CD8-positive, alpha-beta memory T cell (primary cell): ENCODE measurements around the gene BANF1. TPM values are rescaled to one million over a fixed set of nuclear protein-coding genes. Genes with fewer than 3 reads are reported as not detected.

Source experiments
- CTCF ChIA-PET: fragments of 350-600 bp; sonication (Branson Sonifier 250); formaldehyde crosslinking; loops from one replicate; lab custom pipeline; 2021; ENCODE audit warnings: antibody characterized with exemption; lab: Charles Lee
- POLR2A ChIA-PET: fragments of 350-600 bp; sonication (Branson Sonifier 250); formaldehyde crosslinking; loops from one replicate; lab custom pipeline; 2021; ENCODE audit warnings: antibody characterized with exemption; lab: Charles Lee
- DNase-seq, 5 donors: peaks; one replicate each; pipeline versions ENCODE4 v3.0.0 to v3.0.0-alpha.2; 2020 to 2022; ENCODE audit warnings: mixed read lengths in 1 of 5
- H3K27ac ChIP-seq: one replicate; pipeline ENCODE4 v1.7.0; 2013; ENCODE audit warnings: low read depth, mild to moderate bottlenecking, low read length, moderate library complexity
- H3K27me3 ChIP-seq: 2 replicates; pipeline ENCODE4 v1.7.0; 2013; ENCODE audit warnings: low read length, mild to moderate bottlenecking; ENCODE audit not compliant: insufficient read depth, poor library complexity, severe bottlenecking
- H3K36me3 ChIP-seq: 2 replicates; pipeline ENCODE4 v1.7.0; 2013; ENCODE audit warnings: mild to moderate bottlenecking, low read length, moderate library complexity; ENCODE audit not compliant: insufficient read depth
- H3K4me1 ChIP-seq: 2 replicates; pipeline ENCODE4 v1.7.0; 2013; ENCODE audit warnings: mild to moderate bottlenecking, low read length, moderate library complexity; ENCODE audit not compliant: insufficient read depth
- H3K4me3 ChIP-seq: 2 replicates; pipeline ENCODE4 v1.7.0; 2013; ENCODE audit warnings: mild to moderate bottlenecking, low read length
- H3K9me3 ChIP-seq: 2 replicates; pipeline ENCODE4 v1.7.0; 2013; ENCODE audit warnings: mild to moderate bottlenecking, low read length
- H3K27ac Mint-ChIP-seq, 8 donors: one replicate each; pipeline ENCODE4 v1.8.0; 2020 to 2021; ENCODE audit warnings: mixed read lengths in 8 of 8, mild to moderate bottlenecking in 6 of 8, inconsistent platforms in 3 of 8, moderate library complexity in 3 of 8
- H3K27me3 Mint-ChIP-seq, 2 donors: one replicate each; pipeline ENCODE4 v1.8.0; 2020 to 2021; ENCODE audit warnings: mixed read lengths in 2 of 2, mild to moderate bottlenecking in 1 of 2, moderate library complexity in 1 of 2
- H3K36me3 Mint-ChIP-seq, 3 donors: one replicate each; pipeline ENCODE4 v1.8.0; 2020 to 2021; ENCODE audit warnings: mixed read lengths in 3 of 3, inconsistent platforms in 1 of 3, mild to moderate bottlenecking in 1 of 3
- H3K4me1 Mint-ChIP-seq, 3 donors: one replicate each; pipeline ENCODE4 v1.8.0; 2020 to 2021; ENCODE audit warnings: mixed read lengths in 3 of 3, inconsistent platforms in 1 of 3, mild to moderate bottlenecking in 1 of 3
- H3K4me3 Mint-ChIP-seq, 7 donors: one replicate each; pipeline ENCODE4 v1.8.0; 2020 to 2021; ENCODE audit warnings: mixed read lengths in 7 of 7, mild to moderate bottlenecking in 6 of 7, moderate library complexity in 4 of 7, inconsistent platforms in 2 of 7
- H3K9me3 Mint-ChIP-seq, 5 donors: one replicate each; pipeline ENCODE4 v1.8.0; 2020 to 2022; ENCODE audit warnings: mixed read lengths in 5 of 5, mild to moderate bottlenecking in 3 of 5, moderate library complexity in 2 of 5, inconsistent platforms in 1 of 5
- polyA plus RNA-seq: library from polyadenylated mRNA; unstranded; fragments of 300-500 nt; fragmentation: Illumina TruSeq; gene quantifications from one replicate; pipeline ENCODE4 v1.2.3, GENCODE V29; 2021
- total RNA-seq, 2 experiments: library from RNA; stranded (reverse); gene quantifications; one replicate each; pipeline ENCODE4 v1.2.3, GENCODE V29; 2021

Gene BANF1
- total and polyA plus RNA-seq, 3 experiments from 2014 or later = 205 to 268 (median 264) TPM

DNA sequence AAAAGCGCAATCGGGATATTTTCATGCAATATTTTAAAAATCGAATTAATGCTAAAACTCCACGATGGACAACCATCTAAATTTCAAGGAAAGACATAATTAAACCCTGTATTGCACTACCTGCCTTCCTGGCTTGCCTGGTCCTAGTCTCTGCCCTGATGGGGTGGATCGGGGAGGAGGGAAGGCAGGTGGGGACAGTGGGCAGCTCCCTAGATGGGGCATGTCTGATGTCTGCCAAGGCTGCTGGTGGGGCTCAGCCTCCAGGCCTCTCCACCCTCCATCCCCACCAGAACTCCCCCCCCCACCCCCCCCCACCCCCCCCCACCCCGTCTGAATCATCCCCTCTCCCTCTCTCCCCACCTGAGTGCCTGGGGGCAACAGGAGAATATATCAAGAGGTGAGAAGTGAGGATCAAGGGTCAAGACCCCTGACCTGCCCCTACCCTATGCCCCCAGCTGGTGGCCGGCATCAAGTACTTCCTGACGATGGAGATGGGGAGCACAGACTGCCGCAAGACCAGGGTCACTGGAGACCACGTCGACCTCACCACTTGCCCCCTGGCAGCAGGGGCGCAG is 10.2 kb downstream of the BANF1 start:
- no peaks in the 10 kb centered on the region for H3K4me1 ChIP-seq
- no peak overlapping the region for H3K27ac Mint-ChIP-seq
- no peaks in the 10 kb centered on the region for H3K36me3 Mint-ChIP-seq
- no peak for DNase-seq
- H3K27me3 ChIP-seq = peaks cover 16% of the 10 kb centered on the region
- ChIA-PET POLR2A (no interaction called here), CTCF (interaction anchor here (1.2 to 5.6 kb wide), 2 partner anchors 9 to 10 kb away, joined by 4 to 22 read pairs; no protein-coding TSS in a partner anchor)
- peaks cover 16 to 28% of the 10 kb centered on the region in 2 donors for H3K27me3 Mint-ChIP-seq
- H3K4me1 Mint-ChIP-seq = no peaks in the 10 kb centered on the region
- H3K9me3 ChIP-seq = no peaks in the 10 kb centered on the region
- no peaks in the 10 kb centered on the region for H3K36me3 ChIP-seq
- H3K4me3 ChIP-seq = no peak overlapping the region
- no peaks in the 10 kb centered on the region for H3K9me3 Mint-ChIP-seq
- no peak overlapping the region for H3K27ac ChIP-seq
- no peak overlapping the region for H3K4me3 Mint-ChIP-seq

DNA sequence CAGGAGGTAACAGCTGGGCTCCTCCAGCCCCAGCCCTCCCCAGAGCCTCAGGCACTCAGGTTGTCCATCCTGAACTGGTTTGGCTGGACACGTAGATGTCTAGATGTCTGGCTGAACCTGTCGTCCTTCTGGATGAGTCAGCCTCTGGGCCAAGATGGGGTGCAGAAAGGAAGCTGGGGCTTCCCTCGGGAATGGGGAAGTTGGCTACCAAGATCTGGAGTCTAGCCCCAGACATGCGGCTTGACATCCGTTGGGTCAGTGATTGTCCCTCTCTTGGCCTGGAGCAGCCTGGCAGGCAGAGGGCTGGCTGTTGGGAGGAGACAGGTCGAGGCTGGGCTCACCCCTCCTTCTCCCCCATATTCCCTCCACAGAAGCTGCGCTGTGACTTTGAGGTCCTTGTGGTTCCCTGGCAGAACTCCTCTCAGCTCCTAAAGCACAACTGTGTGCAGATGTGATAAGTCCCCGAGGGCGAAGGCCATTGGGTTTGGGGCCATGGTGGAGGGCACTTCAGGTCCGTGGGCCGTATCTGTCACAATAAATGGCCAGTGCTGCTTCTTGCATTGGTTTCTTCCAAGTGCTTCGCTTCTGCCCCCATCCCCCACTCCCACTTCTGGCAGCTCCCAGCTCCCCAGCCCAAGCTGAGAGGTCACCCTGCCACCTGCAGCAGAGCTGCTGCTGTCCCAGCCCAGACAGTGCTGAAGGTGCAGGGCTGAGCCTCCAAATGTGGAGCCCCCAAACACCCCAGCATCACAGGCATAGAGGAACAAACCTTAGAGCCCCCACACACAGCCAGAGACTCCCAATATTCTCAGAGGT is 10.9 kb downstream of the BANF1 start:
- ChIA-PET POLR2A (no interaction called here), CTCF (interaction anchor here (1.2 to 5.6 kb wide), 2 partner anchors 9 to 10 kb away, joined by 4 to 22 read pairs; no protein-coding TSS in a partner anchor)
- Mint-ChIP-seq H3K27ac (no peak overlapping the region), H3K27me3 (peaks cover 16 to 28% of the 10 kb centered on the region in 2 donors), H3K4me3 (no peak overlapping the region), H3K4me1 (no peaks in the 10 kb centered on the region), H3K36me3 (no peaks in the 10 kb centered on the region), H3K9me3 (no peaks in the 10 kb centered on the region)
- peak overlapping the region; percentile 31 for H3K27ac ChIP-seq
- DNase-seq = no peak
- peaks cover 16% of the 10 kb centered on the region for H3K27me3 ChIP-seq
- H3K9me3 ChIP-seq = no peaks in the 10 kb centered on the region
- H3K4me1 ChIP-seq = no peaks in the 10 kb centered on the region
- H3K4me3 ChIP-seq = no peak overlapping the region
- no peaks in the 10 kb centered on the region for H3K36me3 ChIP-seq

DNA sequence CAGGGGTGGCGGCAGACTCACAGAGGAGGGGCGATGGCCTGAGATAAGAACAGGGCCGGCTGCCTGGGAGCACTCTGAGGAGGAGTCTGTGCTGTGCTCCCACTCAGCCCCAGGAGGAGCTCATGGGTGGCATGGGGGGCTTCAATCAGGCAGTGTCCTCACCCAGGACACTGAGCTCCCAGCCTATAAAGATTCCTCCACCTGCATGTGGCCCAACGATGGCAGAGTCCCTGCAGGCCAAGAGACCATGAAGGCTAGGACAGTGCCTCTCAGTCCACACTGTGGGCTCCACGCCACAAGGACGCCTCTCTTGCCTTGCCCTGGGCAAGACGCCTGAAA is 11.4 kb downstream of the BANF1 start:
- Histone ChIP-seq H3K4me3 (no peak overlapping the region), H3K27me3 (peaks cover 16% of the 10 kb centered on the region), H3K4me1 (no peaks in the 10 kb centered on the region), H3K36me3 (no peaks in the 10 kb centered on the region), H3K27ac (no peak overlapping the region), H3K9me3 (no peaks in the 10 kb centered on the region)
- H3K4me1 Mint-ChIP-seq = no peaks in the 10 kb centered on the region
- ChIA-PET POLR2A (no interaction called here), CTCF (interaction anchor here (1.2 to 5.6 kb wide), 2 partner anchors 9 to 11 kb away, joined by 4 to 22 read pairs; no protein-coding TSS in a partner anchor)
- no peaks in the 10 kb centered on the region for H3K9me3 Mint-ChIP-seq
- H3K36me3 Mint-ChIP-seq = no peaks in the 10 kb centered on the region
- DNase-seq = no peak
- H3K27ac Mint-ChIP-seq = no peak overlapping the region
- H3K27me3 Mint-ChIP-seq = peaks cover 16 to 28% of the 10 kb centered on the region in 2 donors
- no peak overlapping the region for H3K4me3 Mint-ChIP-seq

DNA sequence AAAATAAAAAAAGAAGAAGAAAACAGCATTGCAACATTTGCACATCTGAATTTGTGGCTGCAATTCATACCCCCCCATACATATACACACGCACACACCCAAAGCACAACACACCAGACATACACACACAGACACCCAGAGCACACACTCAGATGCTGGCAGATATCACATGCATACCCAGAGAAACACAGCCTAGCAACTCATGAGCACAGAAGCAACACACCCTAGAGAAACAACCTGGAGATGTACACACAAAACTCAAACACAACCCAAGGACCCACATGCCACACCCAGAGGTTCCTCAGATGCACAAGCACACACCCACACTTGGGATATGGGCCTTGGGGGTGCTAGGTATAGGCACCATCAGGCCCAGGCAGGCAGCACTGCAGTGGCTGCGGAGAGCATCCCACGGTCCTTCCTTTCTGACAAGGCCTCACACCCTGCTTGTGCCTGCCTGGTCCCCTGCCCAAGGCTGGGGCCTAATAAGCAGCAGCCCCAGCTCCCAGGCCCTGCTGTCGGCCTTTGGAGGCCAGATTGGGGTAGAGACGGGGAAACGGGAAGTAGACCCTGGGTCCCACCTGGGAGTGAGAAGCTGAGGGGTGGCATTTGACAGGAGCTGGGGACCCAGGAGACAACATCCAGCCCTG is 12.6 kb downstream of the BANF1 start:
- Histone ChIP-seq H3K9me3 (no peaks in the 10 kb centered on the region), H3K27me3 (peaks cover 16% of the 10 kb centered on the region), H3K27ac (no peak overlapping the region), H3K4me3 (no peak overlapping the region), H3K36me3 (no peaks in the 10 kb centered on the region), H3K4me1 (no peaks in the 10 kb centered on the region)
- CTCF ChIA-PET = interaction anchor here (5.6 kb wide), 1 partner anchor 8 kb away, joined by 22 read pairs; no protein-coding TSS in a partner anchor
- Mint-ChIP-seq H3K36me3 (no peaks in the 10 kb centered on the region), H3K27ac (peak overlapping the region in 1 of 8 donors; percentile 38), H3K27me3 (peaks cover 16 to 28% of the 10 kb centered on the region in 2 donors), H3K9me3 (no peaks in the 10 kb centered on the region), H3K4me1 (no peaks in the 10 kb centered on the region), H3K4me3 (no peak overlapping the region)
- no peak for DNase-seq
- POLR2A ChIA-PET = no interaction called here

DNA sequence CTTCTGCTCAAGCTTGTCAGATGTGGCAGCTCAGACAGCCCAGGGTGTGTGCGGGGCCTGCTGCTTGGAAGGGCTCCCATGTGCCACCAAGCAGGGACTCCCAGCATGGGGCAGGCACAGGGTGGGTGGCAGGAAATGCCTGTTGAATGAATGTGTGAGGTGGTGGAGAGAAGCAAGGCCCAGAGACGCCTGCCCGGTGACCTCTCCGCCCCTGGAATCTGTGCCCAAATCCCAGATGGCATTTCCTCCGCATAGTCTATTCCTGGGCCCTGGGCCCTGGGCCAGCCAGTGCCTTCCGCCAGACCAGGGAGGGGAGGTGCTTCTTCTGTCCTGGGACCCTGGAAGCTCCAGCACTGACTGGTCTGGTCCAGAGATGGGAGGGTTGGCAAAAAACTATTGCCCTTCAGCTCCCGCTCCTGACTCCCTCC is 13.2 kb downstream of the BANF1 start:
- peaks cover 16% of the 10 kb centered on the region for H3K27me3 ChIP-seq
- H3K9me3 Mint-ChIP-seq = no peaks in the 10 kb centered on the region
- no peaks in the 10 kb centered on the region for H3K4me1 ChIP-seq
- CTCF ChIA-PET = no interaction called here
- H3K36me3 ChIP-seq = no peaks in the 10 kb centered on the region
- H3K9me3 ChIP-seq = no peaks in the 10 kb centered on the region
- POLR2A ChIA-PET = no interaction called here
- no peak overlapping the region for H3K27ac Mint-ChIP-seq
- no peaks in the 10 kb centered on the region for H3K4me1 Mint-ChIP-seq
- H3K36me3 Mint-ChIP-seq = no peaks in the 10 kb centered on the region
- peaks cover 14 to 24% of the 10 kb centered on the region in 2 donors for H3K27me3 Mint-ChIP-seq
- H3K27ac ChIP-seq = no peak overlapping the region
- no peak overlapping the region for H3K4me3 ChIP-seq
- H3K4me3 Mint-ChIP-seq = no peak overlapping the region
- no peak for DNase-seq

DNA sequence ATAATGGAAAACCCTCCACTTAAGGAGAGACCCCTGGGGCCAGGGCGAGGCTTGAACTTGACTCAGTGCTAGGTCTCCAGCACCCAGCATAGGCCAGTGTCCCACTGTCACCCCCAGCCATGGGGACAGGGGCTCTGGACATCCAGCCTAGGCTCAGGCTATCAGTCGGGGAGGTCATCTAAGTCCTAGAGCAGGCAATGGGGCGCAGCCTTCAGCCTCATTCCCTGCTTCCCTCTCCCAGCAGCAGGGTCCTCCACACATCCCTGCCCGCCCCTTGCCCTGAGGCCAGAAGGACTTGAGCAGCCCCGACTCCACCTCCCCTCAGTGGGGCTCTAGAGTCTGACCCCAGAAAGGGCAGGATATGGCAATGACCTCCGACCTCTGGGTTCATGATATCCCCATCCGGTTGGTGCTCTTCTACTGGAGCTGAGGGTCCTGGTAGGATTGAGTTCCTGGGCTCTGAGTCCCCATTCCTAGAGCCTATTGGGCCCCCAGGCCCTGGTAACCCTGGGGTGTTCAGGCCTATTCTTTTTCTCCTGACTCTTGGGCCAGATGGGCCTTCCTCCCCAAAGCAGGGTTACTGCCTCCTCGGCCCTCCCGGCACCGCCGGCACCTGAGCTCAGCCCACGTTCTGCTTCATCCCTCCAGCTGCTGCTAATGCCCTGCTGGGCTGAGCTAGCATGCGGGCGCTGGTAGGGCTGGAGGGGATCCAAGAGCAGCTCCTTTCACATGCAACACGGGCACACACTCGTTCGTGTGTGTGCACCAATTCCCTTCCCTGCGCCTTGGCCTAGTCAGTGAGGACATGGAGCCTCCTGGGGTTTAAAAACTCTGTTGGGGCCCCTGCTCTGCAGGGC is 13.9 kb downstream of the BANF1 start:
- no peak overlapping the region for H3K4me3 Mint-ChIP-seq
- ChIA-PET CTCF (no interaction called here), POLR2A (no interaction called here)
- DNase-seq = no peak
- Histone ChIP-seq H3K9me3 (no peaks in the 10 kb centered on the region), H3K27me3 (peaks cover 16% of the 10 kb centered on the region), H3K36me3 (no peaks in the 10 kb centered on the region), H3K27ac (no peak overlapping the region), H3K4me1 (no peaks in the 10 kb centered on the region), H3K4me3 (no peak overlapping the region)
- H3K27me3 Mint-ChIP-seq = peaks cover 11 to 22% of the 10 kb centered on the region in 2 donors
- peaks cover 0 to 2% (median 0%) of the 10 kb centered on the region in 3 donors for H3K4me1 Mint-ChIP-seq
- no peak overlapping the region for H3K27ac Mint-ChIP-seq
- H3K9me3 Mint-ChIP-seq = no peaks in the 10 kb centered on the region
- H3K36me3 Mint-ChIP-seq = no peaks in the 10 kb centered on the region

DNA sequence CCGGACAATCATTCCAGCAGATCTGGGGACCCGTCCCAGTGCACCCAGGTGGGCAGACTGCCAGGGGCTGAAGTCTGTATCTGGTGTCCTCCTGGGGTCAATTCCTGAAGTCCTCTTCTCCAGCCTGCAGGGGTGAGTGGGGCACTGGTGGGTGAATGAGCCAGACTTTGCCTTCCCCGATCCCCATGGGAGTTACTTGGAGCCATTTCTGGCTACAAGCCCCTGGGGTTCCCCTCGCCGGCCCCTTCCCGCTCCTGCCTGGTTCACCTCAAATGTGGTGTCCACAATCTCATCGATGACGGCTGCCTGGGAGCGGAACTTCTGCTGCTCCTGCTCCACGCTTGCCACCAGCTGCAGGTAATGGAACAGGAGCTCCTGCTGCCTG is 14.5 kb downstream of the BANF1 start:
- Histone ChIP-seq H3K4me1 (no peaks in the 10 kb centered on the region), H3K9me3 (no peaks in the 10 kb centered on the region), H3K36me3 (no peaks in the 10 kb centered on the region), H3K4me3 (no peak overlapping the region), H3K27ac (no peak overlapping the region), H3K27me3 (peaks cover 13% of the 10 kb centered on the region)
- POLR2A ChIA-PET = no interaction called here
- Mint-ChIP-seq H3K4me1 (peaks cover 0 to 2% (median 0%) of the 10 kb centered on the region in 3 donors), H3K27me3 (peaks cover 11 to 18% of the 10 kb centered on the region in 2 donors), H3K4me3 (no peak overlapping the region), H3K9me3 (no peaks in the 10 kb centered on the region), H3K36me3 (no peaks in the 10 kb centered on the region), H3K27ac (no peak overlapping the region)
- DNase-seq = no peak
- CTCF ChIA-PET = no interaction called here
